PC-3 (cell line): ENCODE measurements around the gene WNT7B. TPM values are rescaled to one million over a fixed set of nuclear protein-coding genes. Genes with fewer than 3 reads are reported as not detected.

Experiments
- ATAC-seq: fragments of 200-7000 bp; cut with Tn5 transposase; 2 replicates; pipeline ENCODE4 v1.9.1; 2020; ENCODE audit warnings: mild to moderate bottlenecking, moderate library complexity
- BruUV-seq: library from RNA; stranded (reverse); fragments of 400-500 nt; replicated peaks from 2 replicates; lab custom pipeline; 2021; lab: Mats Ljungman, UMichigan
- CTCF ChIA-PET: fragments of 300-600 bp; sonication (Branson Sonifier 250); formaldehyde crosslinking; loops from one replicate; lab custom pipeline; 2022; ENCODE audit warnings: antibody characterized with exemption; lab: Charles Lee
- POLR2A ChIA-PET: fragments of 300-600 bp; sonication (Branson Sonifier 250); formaldehyde crosslinking; loops from one replicate; lab custom pipeline; 2022; ENCODE audit warnings: antibody characterized with exemption; ENCODE audit not compliant: unreplicated experiment; lab: Charles Lee
- DNase-seq: peaks from one replicate; pipeline ENCODE4 v3.0.0-alpha.2; 2015
- H2AFZ ChIP-seq: fragments of 300-600 bp; sonication (generic); 2 replicates; pipeline ENCODE4 v1.6.0; 2016; ENCODE audit warnings: antibody characterized with exemption, low read length
- H3F3A ChIP-seq: fragments of 300-600 bp; sonication (generic); one replicate; pipeline ENCODE4 v1.6.0; 2017; ENCODE audit warnings: antibody characterized with exemption, low read length, control low read depth, mild to moderate bottlenecking; ENCODE audit not compliant: unreplicated experiment
- H3K27ac ChIP-seq: fragments of 300-600 bp; sonication (generic); 2 replicates; pipeline ENCODE4 v1.5.1; 2016; ENCODE audit warnings: mild to moderate bottlenecking, low read length
- H3K27me3 ChIP-seq: fragments of 300-600 bp; sonication (generic); 2 replicates; pipeline ENCODE4 v1.6.1; 2016; ENCODE audit warnings: low read length, mixed read lengths
- H3K36me3 ChIP-seq: fragments of 300-600 bp; sonication (generic); 2 replicates; pipeline ENCODE4 v1.6.1; 2016; ENCODE audit warnings: low read depth, mixed run types, low read length, mixed read lengths
- H3K4me1 ChIP-seq: fragments of 300-600 bp; sonication (generic); 2 replicates; pipeline ENCODE4 v1.5.1; 2016; ENCODE audit warnings: low read length; ENCODE audit not compliant: insufficient read depth
- H3K4me2 ChIP-seq: fragments of 300-600 bp; sonication (generic); 2 replicates; pipeline ENCODE4 v1.6.0; 2016; ENCODE audit warnings: low read length
- H3K4me3 ChIP-seq: fragments of 300-600 bp; sonication (generic); 2 replicates; pipeline ENCODE4 v1.5.1; 2016; ENCODE audit warnings: mild to moderate bottlenecking, low read length, mixed read lengths
- H3K79me2 ChIP-seq: fragments of 300-600 bp; sonication (generic); 2 replicates; pipeline ENCODE4 v1.6.1; 2017; ENCODE audit warnings: low read length, mixed read lengths
- H3K9ac ChIP-seq: fragments of 300-600 bp; sonication (generic); 2 replicates; pipeline ENCODE4 v1.6.0; 2016; ENCODE audit warnings: mild to moderate bottlenecking, low read length
- H3K9me2 ChIP-seq: fragments of 300-600 bp; sonication (generic); replicated peaks from 2 replicates; pipeline ENCODE4 v1.6.1; 2016; ENCODE audit warnings: mixed run types, low read length, mixed read lengths
- H3K9me3 ChIP-seq: fragments of 300-600 bp; sonication (generic); 2 replicates; pipeline ENCODE4 v1.6.1; 2016; ENCODE audit warnings: low read length, mixed read lengths
- H4K20me1 ChIP-seq: fragments of 300-600 bp; sonication (generic); 2 replicates; pipeline ENCODE4 v1.6.1; 2016; ENCODE audit warnings: low read length, mixed read lengths
- EZH2 ChIP-seq: fragments of 300-600 bp; sonication (generic); IDR thresholded peaks from one replicate; pipeline ENCODE4 v1.6.1; 2017; ENCODE audit warnings: antibody characterized with exemption, mild to moderate bottlenecking, low read length; ENCODE audit not compliant: unreplicated experiment
- EZH2phosphoT487 ChIP-seq: fragments of 300-600 bp; sonication (generic); IDR thresholded peaks from 2 replicates; pipeline ENCODE4 v1.6.1; 2018; ENCODE audit warnings: mild to moderate bottlenecking, antibody characterized with exemption, low read length, borderline replicate concordance
- intact Hi-C: fragments of 100-400 bp; cut with micrococcal nuclease; formaldehyde crosslinking; loops from 2 replicates; pipeline ENCODE4 v1.9.0; 2023
- total RNA-seq: library from RNA; depleted of rRNA; stranded (reverse); fragments of >200 nt; gene quantifications from 2 replicates; pipeline ENCODE4 v1.2.3, GENCODE V29; 2014
- TF ChIP-seq, protein P1 (sequence below): fragments of 300-600 bp; sonication (generic); conservative IDR thresholded peaks from 2 replicates; pipeline ENCODE4 v1.5.1; 2017; ENCODE audit warnings: antibody characterized with exemption, low read depth, mild to moderate bottlenecking, low read length

The WNT7B gene
- total RNA-seq, 1 experiment from 2014 or later: 42.0 TPM

DNA sequence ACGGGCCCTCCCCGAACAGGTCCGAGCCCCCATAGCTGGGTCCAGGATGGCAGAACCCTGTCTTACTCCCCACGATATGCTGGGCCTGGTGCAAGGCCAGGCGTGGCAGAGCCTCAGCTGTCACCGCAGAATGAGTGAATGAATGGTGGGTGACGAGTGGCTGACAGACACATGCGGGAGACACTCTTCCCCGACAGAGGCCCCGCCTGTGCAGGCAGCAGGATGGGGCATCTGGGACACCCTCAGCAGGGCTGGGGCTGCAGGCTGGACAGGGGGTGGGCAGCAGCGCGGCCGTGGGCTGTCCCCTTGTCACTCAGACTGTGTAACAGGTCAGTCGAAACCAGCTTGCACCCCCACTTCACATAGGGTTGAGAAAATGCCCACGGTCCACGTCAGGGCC lies 18.0 kb downstream of the WNT7B start:
- Histone ChIP-seq H3K27ac (no peak overlapping the region), H3K36me3 (no peaks in the 10 kb centered on the region), H4K20me1 (peaks cover 14% of the 10 kb centered on the region), H3K9me3 (no peaks in the 10 kb centered on the region), H3K4me2 (no peak overlapping the region), H2AFZ (no peak overlapping the region), H3K9ac (no peak overlapping the region), H3K4me3 (no peak overlapping the region), H3F3A (no peaks in the 10 kb centered on the region), H3K4me1 (no peaks in the 10 kb centered on the region), H3K27me3 (no peaks in the 10 kb centered on the region), H3K79me2 (peaks cover 68% of the 10 kb centered on the region), H3K9me2 (no peaks in the 10 kb centered on the region)
- TF ChIP-seq EZH2 (no peak), EZH2phosphoT487 (no peak)
- TF ChIP-seq, protein P1, sequence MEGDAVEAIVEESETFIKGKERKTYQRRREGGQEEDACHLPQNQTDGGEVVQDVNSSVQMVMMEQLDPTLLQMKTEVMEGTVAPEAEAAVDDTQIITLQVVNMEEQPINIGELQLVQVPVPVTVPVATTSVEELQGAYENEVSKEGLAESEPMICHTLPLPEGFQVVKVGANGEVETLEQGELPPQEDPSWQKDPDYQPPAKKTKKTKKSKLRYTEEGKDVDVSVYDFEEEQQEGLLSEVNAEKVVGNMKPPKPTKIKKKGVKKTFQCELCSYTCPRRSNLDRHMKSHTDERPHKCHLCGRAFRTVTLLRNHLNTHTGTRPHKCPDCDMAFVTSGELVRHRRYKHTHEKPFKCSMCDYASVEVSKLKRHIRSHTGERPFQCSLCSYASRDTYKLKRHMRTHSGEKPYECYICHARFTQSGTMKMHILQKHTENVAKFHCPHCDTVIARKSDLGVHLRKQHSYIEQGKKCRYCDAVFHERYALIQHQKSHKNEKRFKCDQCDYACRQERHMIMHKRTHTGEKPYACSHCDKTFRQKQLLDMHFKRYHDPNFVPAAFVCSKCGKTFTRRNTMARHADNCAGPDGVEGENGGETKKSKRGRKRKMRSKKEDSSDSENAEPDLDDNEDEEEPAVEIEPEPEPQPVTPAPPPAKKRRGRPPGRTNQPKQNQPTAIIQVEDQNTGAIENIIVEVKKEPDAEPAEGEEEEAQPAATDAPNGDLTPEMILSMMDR: no peak
- intact Hi-C loops: no loop called here
- no peak for DNase-seq
- no peak for ATAC-seq
- no TSS peak for BruUV-seq
- ChIA-PET POLR2A (no interaction called here), CTCF (no interaction called here)

DNA sequence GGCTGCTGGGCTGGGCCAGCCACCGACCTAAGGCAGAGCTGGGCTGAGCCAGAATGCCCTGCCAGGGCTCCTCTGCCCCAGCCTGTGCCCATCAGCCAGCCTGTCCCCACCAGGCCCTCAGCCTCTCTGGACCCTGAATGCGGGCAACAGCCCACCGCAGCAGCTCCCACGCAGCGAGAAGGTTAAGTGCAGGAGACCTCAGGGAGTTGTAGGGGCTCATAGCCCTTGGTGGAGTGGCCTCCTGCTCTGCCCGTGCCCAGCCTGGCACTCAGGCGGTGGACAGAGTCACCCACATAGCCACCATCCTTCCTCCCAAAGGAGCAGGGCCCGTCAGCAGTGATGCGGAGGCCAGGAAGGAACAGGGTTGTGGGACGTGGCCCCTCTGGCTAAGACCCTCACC lies 19.1 kb downstream of the WNT7B start:
- POLR2A ChIA-PET: no interaction called here
- H3K4me3 ChIP-seq: no peak overlapping the region
- no peaks in the 10 kb centered on the region for H3K4me1 ChIP-seq
- intact Hi-C loops: no loop called here
- peaks cover 14% of the 10 kb centered on the region for H4K20me1 ChIP-seq
- no peak overlapping the region for H3K27ac ChIP-seq
- no peak overlapping the region for H3K9ac ChIP-seq
- BruUV-seq: no TSS peak
- ATAC-seq (no peak), DNase-seq (no peak)
- peaks cover 69% of the 10 kb centered on the region for H3K79me2 ChIP-seq
- no peaks in the 10 kb centered on the region for H3F3A ChIP-seq
- no peak overlapping the region for H3K4me2 ChIP-seq
- CTCF ChIA-PET: no interaction called here
- H3K36me3 ChIP-seq: no peaks in the 10 kb centered on the region
- no peak for TF ChIP-seq EZH2phosphoT487
- TF ChIP-seq, protein P1: no peak
- no peak for TF ChIP-seq EZH2
- H3K9me2 ChIP-seq: no peaks in the 10 kb centered on the region
- H3K9me3 ChIP-seq: no peaks in the 10 kb centered on the region
- no peaks in the 10 kb centered on the region for H3K27me3 ChIP-seq
- H2AFZ ChIP-seq: no peak overlapping the region

DNA sequence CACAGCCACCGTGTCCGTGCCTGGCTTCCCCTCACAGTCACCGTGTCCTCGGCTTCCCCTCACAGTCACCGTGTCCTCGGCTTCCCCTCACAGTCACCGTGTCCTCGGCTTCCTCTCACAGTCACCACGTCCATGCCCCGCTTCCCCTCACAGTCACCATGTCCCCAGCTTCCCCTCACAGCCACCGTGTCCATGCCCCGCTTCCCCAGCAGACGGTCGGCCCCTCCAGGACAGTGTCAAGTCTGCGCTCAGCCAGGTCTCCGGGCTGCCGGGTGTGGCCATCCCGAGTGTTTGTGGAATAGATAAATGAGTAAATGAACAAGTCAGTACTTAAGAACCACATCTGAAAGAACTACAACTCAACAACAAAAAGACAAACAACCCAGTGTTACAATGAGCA lies 23.8 kb downstream of the WNT7B start:
- Histone ChIP-seq H3K9ac (no peak overlapping the region), H3K4me3 (no peak overlapping the region), H3F3A (no peaks in the 10 kb centered on the region), H2AFZ (no peak overlapping the region), H3K9me2 (no peaks in the 10 kb centered on the region), H3K4me2 (no peak overlapping the region), H3K27me3 (no peaks in the 10 kb centered on the region), H3K79me2 (peaks cover 57% of the 10 kb centered on the region), H3K27ac (no peak overlapping the region), H3K9me3 (no peaks in the 10 kb centered on the region), H3K4me1 (no peaks in the 10 kb centered on the region), H4K20me1 (peaks cover 4% of the 10 kb centered on the region; the same call in 1 of the 2 replicates), H3K36me3 (no peaks in the 10 kb centered on the region)
- ChIA-PET CTCF (no interaction called here), POLR2A (no interaction called here)
- BruUV-seq: no TSS peak
- ATAC-seq (no peak), DNase-seq (no peak)
- TF ChIP-seq EZH2phosphoT487: no peak
- TF ChIP-seq, protein P1: no peak
- no peak for TF ChIP-seq EZH2
- intact Hi-C loops: no loop called here
